T-helper 9 cell (primary cell): ENCODE measurements around the gene PHYH.
"Not testable (repeated sequence)": the region's sequence is repeated elsewhere in the genome, so short reads cannot be mapped to it uniquely, and the experiment has no call there.

Experiments
- DNase-seq: peaks from one replicate; pipeline ENCODE4 v3.0.0-alpha.2; 2020

The PHYH gene

GRCh38 chr10:13319166-13319565 is 19.3 kb upstream of the PHYH start:
- no peak for DNase-seq

- no peak for DNase-seq
Observed at GRCh38 chr10:13317474-13317873, 17.6 kb upstream of the PHYH start.

GRCh38 chr10:13316635-13317311 is 16.9 kb upstream of the PHYH start:
- no peak for DNase-seq

DNA sequence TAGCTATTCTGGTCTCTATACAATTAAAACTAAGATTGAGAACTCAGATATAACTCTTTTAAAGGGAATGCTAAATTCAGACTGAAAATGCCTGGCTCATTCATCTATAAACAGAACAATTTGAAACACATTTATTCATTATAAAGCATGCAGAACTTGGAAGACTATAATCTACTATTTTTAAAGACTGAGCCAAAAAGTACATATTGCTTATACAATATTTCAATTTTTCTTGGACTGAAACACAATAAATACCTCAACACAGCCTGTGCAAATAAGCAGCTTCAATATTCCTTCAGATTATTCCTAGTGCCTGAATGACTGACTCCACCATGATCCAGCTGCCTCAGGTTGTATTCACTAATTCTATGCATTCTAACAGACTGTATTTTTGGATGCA is 15.5 kb upstream of the PHYH start:
- DNase-seq: no peak

DNA sequence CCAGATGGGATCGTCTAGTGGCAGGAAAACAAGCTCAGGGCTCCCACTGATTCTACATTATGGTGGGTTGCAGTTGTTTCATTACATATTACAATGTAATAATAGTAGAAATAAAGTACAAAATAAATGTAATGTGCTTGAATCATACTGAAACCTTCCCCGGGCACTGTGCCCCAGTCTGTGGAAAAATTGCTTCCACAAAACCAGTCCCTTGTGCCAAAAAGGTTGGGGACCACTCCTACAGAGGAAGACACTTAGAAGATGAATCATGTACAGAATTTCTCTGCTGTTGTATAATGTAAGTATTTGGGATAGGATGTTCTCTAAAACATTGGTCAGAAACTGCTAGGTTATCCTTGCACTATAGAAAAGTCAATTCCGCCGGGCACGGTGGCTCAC is 11.3 kb upstream of the PHYH start:
- no peak for DNase-seq

GRCh38 chr10:13310518-13311176 is 10.8 kb upstream of the PHYH start:
- DNase-seq: no peak

DNA sequence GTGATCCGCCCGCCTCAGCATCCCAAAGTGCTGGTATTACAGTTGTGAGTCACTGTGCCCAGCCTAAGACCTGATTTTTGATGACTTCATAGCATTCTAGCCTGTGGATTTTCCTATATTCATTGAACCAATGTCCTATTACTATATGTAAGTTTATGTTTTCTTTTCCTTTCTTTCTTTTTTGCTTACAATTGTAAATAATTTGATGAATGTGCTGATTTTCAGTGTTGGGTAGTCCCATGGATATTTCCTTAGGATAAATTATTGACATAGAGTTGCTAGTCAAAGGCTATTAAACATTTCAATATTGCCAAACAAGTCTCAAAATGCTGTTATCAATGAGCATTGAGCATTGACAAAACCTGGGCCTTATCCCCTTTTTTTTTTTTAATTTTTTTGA is 9.9 kb upstream of the PHYH start:
- no peak for DNase-seq

DNA sequence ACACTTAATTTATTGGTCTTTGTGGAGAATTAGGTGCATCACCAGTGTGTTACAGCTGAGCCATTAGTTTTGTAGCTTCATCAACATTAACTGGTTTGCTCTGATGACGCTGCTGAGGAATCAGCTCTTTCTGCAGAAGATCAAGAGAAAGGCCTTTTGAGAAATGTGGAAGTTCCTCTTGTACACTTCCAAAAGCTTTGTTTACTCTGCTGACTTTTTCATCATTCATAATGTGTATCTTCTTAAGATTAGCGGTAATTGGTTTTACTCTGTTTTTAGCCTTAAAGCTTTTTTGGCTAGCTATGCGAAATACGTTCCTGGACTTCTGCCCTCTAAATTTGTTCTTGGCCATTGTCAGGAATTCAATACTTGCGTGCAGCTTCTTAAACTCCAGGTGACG is 8.2 kb upstream of the PHYH start:
- DNase-seq: no peak

- DNase-seq: no peak
Observed at GRCh38 chr10:13306103-13306502, 6.2 kb upstream of the PHYH start.

DNA sequence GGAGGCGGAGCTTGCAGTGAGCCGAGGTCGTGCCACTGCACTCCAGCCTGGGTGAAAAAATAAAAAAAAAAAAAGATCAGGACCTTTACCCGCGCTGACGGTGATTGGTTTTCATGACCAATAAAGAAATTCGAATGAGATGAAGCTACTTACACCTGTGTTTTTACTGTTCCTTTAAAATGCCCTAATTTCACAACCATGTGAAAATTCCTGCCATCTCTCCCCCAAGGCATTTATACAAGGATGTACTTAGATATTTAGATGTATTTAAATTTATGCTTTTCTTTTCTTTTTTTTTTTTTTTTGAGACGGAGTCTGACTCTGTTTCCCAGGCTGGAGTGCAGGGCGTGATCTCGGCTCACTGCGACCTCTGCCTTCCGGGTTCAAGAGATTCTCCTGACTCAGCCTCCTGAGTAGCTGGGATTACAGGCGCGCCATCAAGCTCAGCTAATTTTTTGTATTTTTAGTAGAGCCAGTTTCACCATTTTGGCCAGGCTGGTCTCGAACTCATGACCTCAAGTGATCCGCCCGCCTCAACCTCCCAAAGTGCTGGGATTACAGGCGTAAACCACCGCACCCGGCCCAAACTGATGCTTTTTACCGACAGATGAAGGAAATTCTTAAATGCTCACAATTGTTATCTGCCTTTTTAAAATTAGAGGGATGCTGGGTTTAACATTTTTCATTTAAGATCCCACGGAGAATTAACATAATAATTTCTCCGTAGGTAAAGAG is 3.1 kb upstream of the PHYH start:
- no peak for DNase-seq

GRCh38 chr10:13298748-13299436 is 972 bp downstream of the PHYH start:
- no peak for DNase-seq

- DNase-seq: no peak
Observed at GRCh38 chr10:13296476-13296875, 3.4 kb downstream of the PHYH start.

- DNase-seq: no peak
Observed at GRCh38 chr10:13294784-13295183, 5.1 kb downstream of the PHYH start.

GRCh38 chr10:13291821-13292773 is 7.8 kb downstream of the PHYH start:
- DNase-seq: no peak

- DNase-seq: no peak
Observed at GRCh38 chr10:13291061-13291460, 8.8 kb downstream of the PHYH start.

GRCh38 chr10:13284050-13284449 is 15.8 kb downstream of the PHYH start:
- no peak for DNase-seq

GRCh38 chr10:13282348-13282747 is 17.5 kb downstream of the PHYH start:
- DNase-seq: not testable (repeated sequence)

- no peak for DNase-seq
Observed at GRCh38 chr10:13276749-13277365, 23.0 kb downstream of the PHYH start.

GRCh38 chr10:13276146-13276545 is 23.7 kb downstream of the PHYH start:
- DNase-seq: not testable (repeated sequence)

- no peak for DNase-seq
Observed at GRCh38 chr10:13272164-13272571, 27.7 kb downstream of the PHYH start.

- DNase-seq: peak; percentile 40
Observed at GRCh38 chr10:13271552-13272163, 28.2 kb downstream of the PHYH start.
